22Rv1 (cell line): ENCODE results near the gene ALG6.
A peak's percentile ranks its signal among the peaks of the same experiment; 100 is the strongest.

Experiments
- H3K27ac ChIP-seq: fragments of 450-650 bp; 2 replicates; pipeline ENCODE4 v1.5.1; 2017
- CTCF ChIP-seq: fragments of 450-650 bp; IDR thresholded peaks from 2 replicates; pipeline ENCODE4 v1.5.1; 2017; ENCODE audit warnings: mild to moderate bottlenecking
- ZFX ChIP-seq: fragments of 450-650 bp; IDR thresholded peaks from 2 replicates; pipeline ENCODE4 v1.6.1; 2017; ENCODE audit warnings: antibody characterized with exemption, borderline replicate concordance

Gene ALG6

DNA sequence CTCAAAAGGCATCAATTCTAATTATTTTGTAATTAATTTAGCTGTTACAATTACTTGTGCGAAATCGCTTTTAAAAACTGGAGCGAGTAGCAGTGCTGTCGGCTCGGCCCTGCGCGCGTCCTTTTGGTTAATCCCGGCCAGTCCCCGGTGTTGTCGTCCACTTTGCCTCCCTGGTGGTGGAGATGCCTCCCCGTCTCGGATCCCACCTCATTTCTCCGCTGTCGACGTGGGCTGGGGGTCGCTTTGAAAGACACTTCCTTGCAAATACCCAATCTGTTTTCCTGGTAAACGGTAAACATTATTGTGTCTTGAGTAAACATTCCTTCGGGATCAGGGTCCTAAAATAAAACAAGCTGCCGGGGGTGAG lies 41.3 kb upstream of the ALG6 start:
- no peak overlapping the region for H3K27ac ChIP-seq
- TF ChIP-seq CTCF (no peak), ZFX (no peak)

DNA sequence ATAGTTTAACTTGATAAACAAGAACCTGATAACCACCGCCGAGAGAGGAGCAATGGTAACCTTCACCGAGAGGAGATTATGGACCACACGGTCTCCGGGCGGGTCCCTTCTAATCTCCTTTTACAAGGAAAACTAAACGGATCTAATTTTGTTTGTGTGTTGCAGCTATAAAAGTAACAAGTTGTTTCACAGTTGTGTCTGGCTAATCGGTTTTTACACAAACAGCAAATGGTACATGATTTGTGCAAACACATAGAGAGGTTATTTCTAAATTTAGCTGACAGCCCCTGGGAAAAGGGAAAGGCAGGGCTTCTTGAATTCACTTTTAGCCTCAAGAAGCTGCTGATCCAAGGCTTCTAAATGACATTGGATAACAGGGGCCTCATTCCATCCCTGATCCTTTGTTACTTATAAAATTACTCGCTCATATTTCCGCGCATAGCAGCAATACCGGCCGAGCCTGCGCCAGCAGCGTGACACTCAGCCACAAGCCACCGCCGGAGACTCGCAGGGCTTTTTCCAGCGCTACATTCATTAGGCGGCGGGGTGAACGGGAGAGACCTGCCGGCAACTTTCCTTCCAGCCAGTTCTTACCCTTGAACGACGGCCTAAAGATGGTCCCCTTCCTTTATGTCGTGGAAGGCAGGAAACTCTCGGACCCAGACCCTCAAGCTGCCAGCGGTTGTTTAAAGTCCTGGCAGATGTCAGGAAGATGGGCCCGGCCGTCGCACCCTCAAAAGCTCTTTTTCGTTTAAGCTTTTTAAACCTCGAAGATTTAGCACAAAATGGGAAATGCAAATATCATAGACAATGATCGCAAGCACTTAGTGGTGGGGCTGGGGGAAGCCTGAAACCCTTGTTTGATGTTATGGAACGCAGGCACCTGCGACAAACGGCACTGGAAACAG lies 40.7 kb upstream of the ALG6 start:
- no peak overlapping the region for H3K27ac ChIP-seq
- no peak for TF ChIP-seq CTCF
- TF ChIP-seq ZFX = no peak

DNA sequence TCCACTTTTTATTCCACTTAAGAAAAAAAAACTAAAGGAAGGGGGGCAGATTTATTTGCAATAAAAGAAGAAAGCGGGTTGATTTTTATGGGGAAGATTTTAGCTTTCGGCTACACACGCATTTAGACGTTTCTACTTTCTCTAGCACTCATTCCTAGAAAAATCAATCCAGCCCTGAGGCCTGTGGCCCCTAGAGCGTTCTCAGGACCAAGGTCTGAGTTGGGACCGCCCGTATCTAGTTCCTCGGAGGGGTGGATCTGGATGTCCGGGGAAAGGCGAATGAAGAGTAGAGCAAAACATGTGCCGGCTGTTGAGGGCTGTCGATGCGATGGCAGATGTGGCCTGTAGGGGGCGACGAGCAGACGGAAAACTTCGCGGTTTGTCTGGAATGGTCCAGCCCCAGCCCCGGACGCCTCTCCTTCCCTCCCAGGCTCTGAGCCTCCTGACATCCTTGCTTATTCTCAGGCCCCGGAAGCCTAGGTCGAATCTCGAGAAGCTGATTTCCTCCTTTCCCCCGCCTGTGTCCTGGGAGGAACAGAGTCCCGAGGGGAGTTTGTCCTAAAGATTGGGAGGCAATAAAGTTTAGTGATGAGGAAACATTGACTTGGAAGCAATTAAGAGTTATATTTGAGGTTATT lies 39.9 kb upstream of the ALG6 start:
- no peak overlapping the region for H3K27ac ChIP-seq
- TF ChIP-seq CTCF = peak; percentile 92
- no peak for TF ChIP-seq ZFX

GRCh38 chr1:63328122-63328521 lies 39.3 kb upstream of the ALG6 start:
- TF ChIP-seq CTCF (no peak), ZFX (no peak)

GRCh38 chr1:63328781-63329180 lies 38.6 kb upstream of the ALG6 start:
- no peak overlapping the region for H3K27ac ChIP-seq
- no peak for TF ChIP-seq ZFX
- no peak for TF ChIP-seq CTCF

More at GRCh38 chr1:63328122-63328521, 39.3 kb upstream of the ALG6 start:
- no peak overlapping the region for H3K27ac ChIP-seq

DNA sequence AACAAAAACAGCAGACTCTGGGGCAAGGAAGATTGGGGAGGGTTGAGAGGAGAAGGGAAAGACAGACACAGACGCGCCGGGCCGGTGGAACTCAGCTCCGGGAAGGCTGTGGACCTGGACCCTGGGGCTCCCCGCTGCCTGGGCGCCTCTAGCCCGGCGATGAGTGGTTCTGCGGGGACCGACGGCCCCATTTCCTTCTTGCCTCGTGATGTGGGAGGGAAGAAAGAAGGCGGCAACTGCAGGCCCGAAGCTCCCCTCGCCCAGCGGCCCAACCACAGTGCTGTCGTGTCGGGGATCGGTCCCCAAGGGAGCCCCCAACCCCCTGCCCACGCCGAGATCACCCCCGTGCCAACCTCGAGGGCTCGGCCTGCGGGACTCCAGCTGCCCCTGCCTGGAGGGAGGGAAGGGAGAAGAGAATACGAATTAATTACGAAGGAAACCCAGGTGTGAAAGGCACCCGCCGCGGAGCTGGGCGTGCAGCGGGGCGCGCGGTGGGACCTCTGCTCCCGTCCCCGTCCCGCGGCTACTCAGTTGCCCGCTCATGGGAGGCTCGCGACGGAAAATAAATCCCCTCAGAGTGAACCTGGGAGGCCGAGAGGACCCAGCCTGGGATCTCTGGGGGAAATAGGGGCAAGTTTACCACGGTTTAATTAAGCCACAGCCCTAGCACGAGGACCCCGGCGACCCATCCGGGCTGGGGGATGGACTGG lies 37.7 kb upstream of the ALG6 start:
- TF ChIP-seq CTCF = no peak
- no peak for TF ChIP-seq ZFX
- H3K27ac ChIP-seq = no peak overlapping the region
